Left lung (tissue), 10 donors: ENCODE measurements around the gene PTPN11. TPM values are rescaled to one million over a fixed set of nuclear protein-coding genes. Genes with fewer than 3 reads are reported as not detected.

Experiments used
- ATAC-seq: fragments of 200-7000 bp; cut with Tn5 transposase; one replicate; pipeline ENCODE4 v1.9.1; 2020; ENCODE audit warnings: moderate library complexity
- DNase-seq, 4 donors: peaks; one replicate each; pipeline ENCODE4 v3.0.0-alpha.2; 2013 to 2020
- H3K27ac ChIP-seq, 2 donors: fragments of 200-600 bp; sonication (generic) in 1 of 2; one replicate each; pipeline versions ENCODE4 v1.5.0 to v1.8.0; 2020 to 2021
- H3K27me3 ChIP-seq, 2 donors: fragments of 200-600 bp; sonication (generic) in 1 of 2; one replicate each; pipeline versions ENCODE4 v1.5.0 to v1.8.0; 2020 to 2021
- H3K36me3 ChIP-seq, 2 donors: fragments of 200-600 bp; sonication (generic) in 1 of 2; one replicate each; pipeline versions ENCODE4 v1.5.0 to v1.8.0; 2020 to 2021
- H3K4me1 ChIP-seq, 2 donors: fragments of 200-600 bp; one replicate each; pipeline ENCODE4 v1.8.0; 2021
- H3K4me3 ChIP-seq, 2 donors: fragments of 200-600 bp; sonication (generic) in 1 of 2; one replicate each; pipeline versions ENCODE4 v1.5.0 to v1.8.0; 2020 to 2021; ENCODE audit warnings: mild to moderate bottlenecking in 1 of 2
- H3K9me3 ChIP-seq, 2 donors: fragments of 200-600 bp; sonication (generic) in 1 of 2; one replicate each; pipeline versions ENCODE4 v1.5.0 to v1.8.0; 2020 to 2021
- CTCF ChIP-seq, 2 donors: fragments of 200-600 bp; sonication (generic) in 1 of 2; IDR thresholded peaks; one replicate each; pipeline versions ENCODE4 v1.5.0 to v1.8.0; 2021; ENCODE audit warnings: antibody characterized with exemption in 2 of 2
- intact Hi-C, 2 donors: fragments of 100-400 bp; cut with DNase I; formaldehyde crosslinking; loops; one replicate each; pipeline versions ENCODE4 v1.11.2 to v1.14.2; 2022
- polyA plus RNA-seq, 6 donors: library from polyadenylated mRNA; unstranded; fragments of 120-200 nt; gene quantifications; one replicate each; pipeline ENCODE4 v1.2.1, GENCODE V29; 2013; ENCODE audit not compliant: insufficient read length in 6 of 6
- total RNA-seq, 2 donors: library from RNA; stranded (reverse); fragmentation: NEBNext Ultra II Directional; extraction: Animal tissue kit (Norgen Biotek cat#: 25700); gene quantifications; one replicate each; pipeline ENCODE4 v1.2.1, GENCODE V29; 2021
- donor health status: DM: no; HTN: yes; CAD: no.
- donor health status: DM: no; HTN: no; CAD: no.

PTPN11 gene
- total and polyA plus RNA-seq, 8 donors, result 56.5 to 118 (median 64.4) TPM

- Histone ChIP-seq H3K4me1 (no peaks in the 10 kb centered on the region), H3K9me3 (no peaks in the 10 kb centered on the region), H3K4me3 (no peak overlapping the region), H3K36me3 (no peaks in the 10 kb centered on the region), H3K27me3 (no peaks in the 10 kb centered on the region), H3K27ac (no peak overlapping the region)
- intact Hi-C loops, result no loop called here
- no peak for ATAC-seq
- TF ChIP-seq CTCF (IDR thresholded peaks at IDR 0.05), result no peak
- no peak for DNase-seq
These were observed 120.0 kb downstream of the PTPN11 start for GRCh38 chr12:112538740-112539139.

GRCh38 chr12:112539221-112539620 is 120.5 kb downstream of the PTPN11 start:
- H3K27ac ChIP-seq, result no peak overlapping the region
- no peaks in the 10 kb centered on the region for H3K36me3 ChIP-seq
- no peak for TF ChIP-seq CTCF (IDR thresholded peaks at IDR 0.05)
- no peak overlapping the region for H3K4me3 ChIP-seq
- no peaks in the 10 kb centered on the region for H3K4me1 ChIP-seq
- no peak for DNase-seq
- no peaks in the 10 kb centered on the region for H3K27me3 ChIP-seq
- intact Hi-C loops, result no loop called here
- no peaks in the 10 kb centered on the region for H3K9me3 ChIP-seq
- ATAC-seq, result no peak

- Histone ChIP-seq H3K4me1 (no peaks in the 10 kb centered on the region), H3K9me3 (no peaks in the 10 kb centered on the region), H3K27me3 (peaks cover 0 to 7% of the 10 kb centered on the region in 2 donors), H3K36me3 (no peaks in the 10 kb centered on the region), H3K4me3 (no peak overlapping the region), H3K27ac (no peak overlapping the region)
- no peak for TF ChIP-seq CTCF (IDR thresholded peaks at IDR 0.05)
- intact Hi-C loops, result no loop called here
- ATAC-seq (no peak), DNase-seq (no peak)
These were observed 121.3 kb downstream of the PTPN11 start for GRCh38 chr12:112540021-112540420.

- intact Hi-C loops, result no loop called here
- Histone ChIP-seq H3K4me3 (no peak overlapping the region), H3K4me1 (no peaks in the 10 kb centered on the region), H3K36me3 (no peaks in the 10 kb centered on the region), H3K9me3 (no peaks in the 10 kb centered on the region), H3K27ac (no peak overlapping the region), H3K27me3 (peaks cover 0 to 18% of the 10 kb centered on the region in 2 donors)
- ATAC-seq (no peak), DNase-seq (no peak)
- TF ChIP-seq CTCF (IDR thresholded peaks at IDR 0.05), result no peak
These were observed 125.0 kb downstream of the PTPN11 start for GRCh38 chr12:112543751-112544150.

GRCh38 chr12:112546339-112546738 is 127.6 kb downstream of the PTPN11 start:
- Histone ChIP-seq H3K27ac (no peak overlapping the region), H3K4me3 (no peak overlapping the region), H3K36me3 (no peaks in the 10 kb centered on the region), H3K27me3 (peaks cover 0 to 18% of the 10 kb centered on the region in 2 donors), H3K4me1 (no peaks in the 10 kb centered on the region), H3K9me3 (no peaks in the 10 kb centered on the region)
- no peak for DNase-seq
- TF ChIP-seq CTCF (IDR thresholded peaks at IDR 0.05), result no peak
- no peak for ATAC-seq
- intact Hi-C loops, result no loop called here
